HL-60/S4 treated with retinoic acid at 250 ng/mL for 4 days and 3 days (cell line): ENCODE results near the gene MEF2A.
"Not testable (repeated sequence)": the region's sequence is repeated elsewhere in the genome, so short reads cannot be mapped to it uniquely, and the experiment has no call there.

Source experiments
- in situ Hi-C: fragments of 300-500 bp; cut with MboI; formaldehyde crosslinking; loops from 2 replicates; pipeline ENCODE4 v1.7.0; 2022; ENCODE audit warnings: low sequenced_read_pairs

MEF2A gene

GRCh38 chr15:99565299-99566156, at the start of gene MEF2A:
Gene MEF2A (plus strand): TSS chr15:99565984. CDS start chr15:99633120, 67,136 bp downstream.
- in situ Hi-C loops = no loop called here

GRCh38 chr15:99518191-99518590, 47.6 kb upstream of the MEF2A start:
- in situ Hi-C loops = no loop called here

- in situ Hi-C loops = not testable (repeated sequence)
Observed at GRCh38 chr15:99519366-99519765, 46.4 kb upstream of the MEF2A start.

GRCh38 chr15:99522288-99522687, 43.5 kb upstream of the MEF2A start:
- in situ Hi-C loops = no loop called here

- in situ Hi-C loops = no loop called here
Observed at GRCh38 chr15:99526176-99526575, 39.6 kb upstream of the MEF2A start.

- in situ Hi-C loops = no loop called here
Observed at GRCh38 chr15:99526671-99527070, 39.1 kb upstream of the MEF2A start.

- in situ Hi-C loops = no loop called here
Observed at GRCh38 chr15:99536422-99537040, 29.3 kb upstream of the MEF2A start.

GRCh38 chr15:99537344-99537743, 28.4 kb upstream of the MEF2A start:
- in situ Hi-C loops = no loop called here

- in situ Hi-C loops = no loop called here
Observed at GRCh38 chr15:99538261-99538660, 27.5 kb upstream of the MEF2A start.

GRCh38 chr15:99542828-99543227, 23.0 kb upstream of the MEF2A start:
- in situ Hi-C loops = no loop called here

- in situ Hi-C loops = no loop called here
Observed at GRCh38 chr15:99545605-99546004, 20.2 kb upstream of the MEF2A start.

GRCh38 chr15:99546441-99547100, 19.2 kb upstream of the MEF2A start:
- in situ Hi-C loops = no loop called here

- in situ Hi-C loops = no loop called here
Observed at GRCh38 chr15:99547517-99547916, 18.3 kb upstream of the MEF2A start.

GRCh38 chr15:99550077-99550476, 15.7 kb upstream of the MEF2A start:
- in situ Hi-C loops = no loop called here

- in situ Hi-C loops = no loop called here
Observed at GRCh38 chr15:99552111-99552510, 13.7 kb upstream of the MEF2A start.

GRCh38 chr15:99554880-99555488, 10.8 kb upstream of the MEF2A start:
- in situ Hi-C loops = no loop called here

GRCh38 chr15:99556011-99556410, 9.8 kb upstream of the MEF2A start:
- in situ Hi-C loops = no loop called here

- in situ Hi-C loops = no loop called here
Observed at GRCh38 chr15:99556578-99556977, 9.2 kb upstream of the MEF2A start.

- in situ Hi-C loops = no loop called here
Observed at GRCh38 chr15:99558084-99558483, 7.7 kb upstream of the MEF2A start.

GRCh38 chr15:99558571-99558970, 7.2 kb upstream of the MEF2A start:
- in situ Hi-C loops = no loop called here

GRCh38 chr15:99561476-99562230, 4.1 kb upstream of the MEF2A start:
- in situ Hi-C loops = no loop called here
